Activated T-cell treated with anti-CD3 and anti-CD28 coated beads for 1 hour (primary cell): Measurements from ENCODE around the gene DDX55.
"Not testable (repeated sequence)": the region's sequence is repeated elsewhere in the genome, so short reads cannot be mapped to it uniquely, and the experiment has no call there.

Experiments used
- DNase-seq: peaks from one replicate; pipeline ENCODE4 v3.0.0-alpha.2; 2020; ENCODE audit warnings: low read depth

The DDX55 gene, protein sequence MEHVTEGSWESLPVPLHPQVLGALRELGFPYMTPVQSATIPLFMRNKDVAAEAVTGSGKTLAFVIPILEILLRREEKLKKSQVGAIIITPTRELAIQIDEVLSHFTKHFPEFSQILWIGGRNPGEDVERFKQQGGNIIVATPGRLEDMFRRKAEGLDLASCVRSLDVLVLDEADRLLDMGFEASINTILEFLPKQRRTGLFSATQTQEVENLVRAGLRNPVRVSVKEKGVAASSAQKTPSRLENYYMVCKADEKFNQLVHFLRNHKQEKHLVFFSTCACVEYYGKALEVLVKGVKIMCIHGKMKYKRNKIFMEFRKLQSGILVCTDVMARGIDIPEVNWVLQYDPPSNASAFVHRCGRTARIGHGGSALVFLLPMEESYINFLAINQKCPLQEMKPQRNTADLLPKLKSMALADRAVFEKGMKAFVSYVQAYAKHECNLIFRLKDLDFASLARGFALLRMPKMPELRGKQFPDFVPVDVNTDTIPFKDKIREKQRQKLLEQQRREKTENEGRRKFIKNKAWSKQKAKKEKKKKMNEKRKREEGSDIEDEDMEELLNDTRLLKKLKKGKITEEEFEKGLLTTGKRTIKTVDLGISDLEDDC

DNA sequence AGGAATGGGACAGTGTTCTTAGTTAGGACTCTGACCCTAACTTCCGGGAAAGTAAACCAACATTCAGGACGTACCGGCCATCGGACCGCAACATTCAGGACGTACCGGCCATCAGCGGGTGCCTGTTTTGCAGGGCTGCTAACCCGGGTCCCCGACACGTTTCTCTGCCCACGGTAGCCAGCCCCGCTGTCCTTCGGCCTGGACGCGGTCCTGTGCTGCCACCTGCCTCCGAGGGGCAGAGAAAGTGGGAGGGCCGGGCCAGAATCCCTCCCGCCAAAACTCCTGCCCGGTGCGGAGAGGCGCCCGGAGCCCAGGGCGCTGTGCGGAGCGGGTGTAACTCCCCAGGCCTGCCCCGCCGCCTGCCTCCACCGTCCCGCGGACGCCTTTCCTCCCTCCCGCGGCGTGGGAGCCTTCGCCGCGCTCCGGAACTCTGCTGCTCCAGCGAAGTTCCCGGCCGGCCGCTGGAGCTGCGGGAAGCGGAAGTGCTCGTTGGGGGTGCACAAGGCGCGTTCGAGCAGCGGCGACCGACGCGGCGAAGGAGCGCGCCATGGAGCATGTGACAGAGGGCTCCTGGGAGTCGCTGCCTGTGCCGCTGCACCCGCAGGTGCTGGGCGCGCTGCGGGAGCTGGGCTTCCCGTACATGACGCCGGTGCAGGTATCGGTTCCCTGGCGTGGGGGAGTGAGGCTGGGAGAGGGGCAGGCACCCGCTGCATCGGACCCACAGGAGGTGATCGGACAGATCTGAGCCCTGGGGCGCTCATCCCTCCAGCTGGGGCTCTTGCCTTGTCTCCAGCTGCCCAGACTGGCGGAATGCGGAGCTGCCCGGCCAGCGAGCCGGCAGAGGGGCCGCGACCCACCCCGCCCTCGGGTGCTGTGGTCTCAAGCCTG is at the start of gene DDX55:
Gene DDX55 (plus strand): TSS at position 498 of the 888 bp plus-strand sequence. CDS start 50 bp downstream, at position 548.
- DNase-seq = peak; percentile 71

DNA sequence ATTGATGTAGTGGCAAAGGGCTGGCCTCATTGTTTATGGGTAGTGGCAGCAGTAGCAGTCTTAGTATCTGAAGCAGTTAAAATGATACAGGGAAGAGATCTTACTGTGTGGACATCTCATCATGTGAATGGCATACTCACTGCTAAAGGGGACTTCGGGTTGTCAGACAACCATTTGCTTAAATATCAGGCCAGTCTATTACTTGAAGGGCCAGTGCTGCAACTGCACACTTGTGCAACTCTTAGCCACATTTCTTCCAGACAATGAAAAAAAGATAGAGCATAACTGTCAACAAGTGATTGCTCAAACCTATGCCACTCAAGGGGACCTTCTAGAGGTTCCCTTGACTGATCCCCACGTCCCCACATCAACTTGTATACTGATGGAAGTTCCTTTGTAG is 47.8 kb upstream of the DDX55 start:
- not testable (repeated sequence) for DNase-seq

DNA sequence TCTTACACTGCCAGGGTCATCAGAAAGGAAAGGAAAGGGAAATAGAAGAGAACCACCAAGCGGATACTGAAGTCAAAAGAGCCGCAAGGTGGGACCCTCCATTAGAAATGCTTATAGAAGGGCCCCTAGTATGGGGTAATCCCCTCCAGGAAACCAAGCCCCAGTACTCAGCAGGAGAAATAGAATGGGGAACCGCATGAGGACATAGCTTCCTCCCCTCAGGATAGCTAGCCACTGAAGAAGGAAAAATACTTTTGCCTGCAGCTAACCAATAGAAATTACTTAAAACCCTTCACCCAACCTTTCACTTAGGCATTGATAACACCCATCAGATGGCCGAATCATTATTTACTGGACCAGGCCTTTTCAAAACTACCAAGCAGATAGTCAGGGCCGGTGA is 47.1 kb upstream of the DDX55 start:
- not testable (repeated sequence) for DNase-seq

DNA sequence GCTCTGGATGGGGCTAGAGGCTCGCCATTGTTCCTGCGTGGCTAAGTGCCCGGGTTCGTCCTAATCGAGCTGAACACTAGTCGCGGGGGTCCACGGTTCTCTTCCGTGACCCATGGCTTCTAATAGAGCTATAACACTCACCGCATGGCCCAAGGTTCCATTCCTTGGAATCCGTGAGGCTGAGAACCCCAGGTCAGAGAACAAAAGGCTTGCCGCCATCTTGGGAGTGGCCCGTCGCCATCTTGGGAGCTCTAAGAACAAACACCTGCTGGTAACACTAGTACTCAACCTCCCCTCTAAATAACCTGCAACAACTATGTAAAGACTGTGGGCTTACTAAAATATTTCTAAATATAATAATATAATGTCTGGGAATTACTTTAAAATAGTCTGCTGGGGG is 43.4 kb upstream of the DDX55 start:
- not testable (repeated sequence) for DNase-seq

DNA sequence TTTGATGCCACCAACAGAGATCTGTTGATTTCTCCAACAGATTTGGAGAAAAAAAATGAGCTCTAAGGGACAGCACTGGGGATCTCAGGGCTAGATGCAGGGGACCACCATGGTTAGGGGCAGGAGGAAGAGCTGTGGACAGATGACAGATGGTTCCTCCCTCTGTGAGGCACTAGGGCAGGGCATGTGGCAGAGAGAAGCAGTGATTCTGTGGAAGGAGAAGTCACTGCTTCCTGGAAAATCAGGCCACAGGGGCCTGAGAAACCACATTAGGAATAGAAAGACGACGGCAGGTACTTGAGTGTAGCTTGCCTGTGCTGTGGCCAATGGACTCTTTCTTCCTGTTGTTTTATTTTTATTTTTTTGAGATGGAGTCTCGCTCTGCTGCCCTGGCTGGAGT is 42.4 kb upstream of the DDX55 start:
- DNase-seq = no peak

DNA sequence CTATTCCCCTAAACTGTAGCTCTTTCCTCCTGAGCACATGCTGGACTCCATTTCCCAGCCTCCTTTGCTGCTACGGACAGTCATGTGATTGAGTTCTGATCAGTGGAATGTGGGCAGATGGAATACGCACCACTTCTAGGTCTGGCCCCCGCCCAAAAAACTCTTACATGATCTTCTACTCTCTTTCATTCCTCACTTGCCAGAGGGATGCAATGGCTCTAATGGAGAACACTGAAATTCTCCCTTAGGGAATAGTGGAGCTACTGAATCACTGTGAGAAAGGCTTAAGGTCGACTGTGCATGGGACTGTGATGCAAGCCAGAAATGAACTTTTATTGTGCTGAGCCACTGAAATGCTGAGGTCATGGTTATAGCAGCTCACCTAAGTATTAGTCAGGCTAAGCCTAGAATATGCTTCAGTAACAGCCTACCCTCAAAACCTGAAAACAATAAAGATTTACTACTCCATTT is 30.5 kb upstream of the DDX55 start:
- DNase-seq = no peak

DNA sequence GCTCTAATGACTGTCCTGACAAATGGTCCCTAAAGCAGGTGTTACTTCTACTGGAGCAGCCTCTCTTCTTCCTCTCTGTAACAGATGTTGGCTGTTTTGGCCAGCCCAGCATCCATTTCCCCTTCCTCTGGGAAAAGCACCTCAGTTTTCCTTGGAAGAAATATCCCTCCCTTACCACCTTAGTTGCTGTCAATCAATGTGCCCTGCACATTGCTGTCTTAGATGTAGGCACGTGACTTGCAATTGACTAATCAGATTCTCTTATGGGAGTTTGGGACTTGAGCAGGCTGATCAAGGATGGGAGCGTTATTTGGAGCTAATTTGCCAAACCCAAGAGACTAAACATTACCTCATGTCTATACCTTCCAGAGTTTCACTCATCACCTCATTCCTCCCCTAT is 29.5 kb upstream of the DDX55 start:
- DNase-seq = no peak

DNA sequence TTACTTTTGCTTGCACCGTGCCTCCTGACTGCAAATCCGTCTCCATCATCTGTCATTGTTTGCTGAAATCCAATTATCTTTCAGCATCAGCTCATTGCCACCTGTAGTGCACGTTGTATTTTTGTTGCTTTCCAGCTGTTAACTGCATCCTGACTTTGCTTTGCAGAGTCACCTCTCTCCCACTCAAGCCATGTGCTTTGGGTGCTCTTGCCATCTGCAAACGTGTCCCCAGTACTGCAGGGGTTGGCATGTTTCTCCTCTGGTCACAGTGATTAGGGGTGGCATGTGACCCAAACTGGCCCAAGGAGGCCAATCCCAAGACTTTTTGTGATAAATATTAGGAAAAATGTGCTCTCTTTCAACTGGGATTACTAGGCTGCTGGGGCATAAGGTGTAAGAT is 28.0 kb upstream of the DDX55 start:
- no peak for DNase-seq

DNA sequence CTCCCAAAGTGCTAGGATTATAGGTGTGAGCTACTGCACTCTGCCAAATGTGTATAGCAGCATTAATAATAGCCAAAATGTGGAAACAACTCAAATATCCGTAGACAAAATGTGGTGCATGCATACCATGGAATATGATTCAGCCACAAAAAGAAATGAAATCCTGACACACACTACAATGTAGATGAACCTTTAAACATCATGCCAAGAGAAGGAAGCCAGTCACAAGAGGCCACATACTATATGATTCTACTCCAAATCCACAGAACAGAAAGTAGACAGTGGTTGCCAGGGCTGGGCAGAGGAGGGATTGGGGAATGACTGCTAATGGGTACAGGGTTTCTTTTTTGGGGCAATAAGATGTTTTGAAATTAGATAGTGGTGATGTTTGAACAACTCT is 25.3 kb upstream of the DDX55 start:
- DNase-seq = no peak

DNA sequence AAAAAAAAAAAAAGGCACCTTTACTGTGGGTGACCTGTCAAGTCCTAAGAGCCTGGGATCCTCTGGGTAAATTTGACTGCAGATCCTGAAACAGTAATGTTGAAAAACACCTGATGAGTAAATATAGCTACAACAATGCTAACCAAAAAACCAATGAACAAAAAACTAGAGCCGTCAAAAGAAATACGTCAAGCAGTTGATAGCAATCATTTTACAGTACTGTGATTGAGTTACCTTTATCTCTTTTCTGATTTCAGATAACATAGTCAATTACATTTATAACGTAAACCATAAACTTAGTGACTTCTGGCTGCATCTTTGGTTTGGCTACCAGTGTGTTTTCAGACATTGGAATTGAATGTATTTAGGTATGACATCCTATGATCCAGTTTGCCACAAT is 23.7 kb upstream of the DDX55 start:
- DNase-seq = no peak

DNA sequence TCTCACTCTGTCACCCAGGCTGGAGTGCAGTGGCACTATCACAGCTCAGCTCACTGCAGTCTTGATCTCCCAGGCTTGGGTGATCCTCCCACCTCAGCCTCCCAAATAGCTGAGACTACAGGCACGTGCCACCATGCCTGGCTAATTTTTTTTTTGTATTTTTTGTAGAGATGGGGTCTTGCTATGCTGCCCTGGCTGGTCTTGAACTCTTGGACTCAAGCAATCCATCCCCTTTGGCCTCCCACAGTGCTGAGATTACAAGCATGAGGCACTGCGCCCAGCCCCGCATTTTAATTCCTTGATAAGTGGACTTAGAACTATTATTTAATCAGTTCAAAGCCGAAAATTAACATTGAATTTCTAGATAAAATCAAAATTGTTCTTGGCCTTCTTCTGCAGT is 23.1 kb upstream of the DDX55 start:
- DNase-seq = not testable (repeated sequence)

DNA sequence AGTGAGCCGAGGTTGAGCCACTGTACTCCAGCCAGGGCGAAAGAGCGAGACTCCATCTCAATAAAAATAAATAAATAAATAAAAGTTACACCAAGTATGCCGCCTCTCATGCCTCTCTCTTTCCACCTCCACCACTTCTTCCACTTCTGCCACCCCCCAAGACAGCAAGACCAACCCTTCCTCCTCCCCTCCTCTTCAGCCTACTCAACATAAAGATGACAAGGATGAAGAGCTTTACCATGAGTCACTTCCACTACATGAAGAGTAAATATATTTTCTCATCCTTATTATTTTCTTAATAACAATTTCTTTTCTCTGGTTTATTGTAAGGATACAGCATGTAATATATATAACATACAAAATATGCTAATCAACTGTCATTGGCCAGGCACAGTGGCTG is 21.1 kb upstream of the DDX55 start:
- DNase-seq = no peak

DNA sequence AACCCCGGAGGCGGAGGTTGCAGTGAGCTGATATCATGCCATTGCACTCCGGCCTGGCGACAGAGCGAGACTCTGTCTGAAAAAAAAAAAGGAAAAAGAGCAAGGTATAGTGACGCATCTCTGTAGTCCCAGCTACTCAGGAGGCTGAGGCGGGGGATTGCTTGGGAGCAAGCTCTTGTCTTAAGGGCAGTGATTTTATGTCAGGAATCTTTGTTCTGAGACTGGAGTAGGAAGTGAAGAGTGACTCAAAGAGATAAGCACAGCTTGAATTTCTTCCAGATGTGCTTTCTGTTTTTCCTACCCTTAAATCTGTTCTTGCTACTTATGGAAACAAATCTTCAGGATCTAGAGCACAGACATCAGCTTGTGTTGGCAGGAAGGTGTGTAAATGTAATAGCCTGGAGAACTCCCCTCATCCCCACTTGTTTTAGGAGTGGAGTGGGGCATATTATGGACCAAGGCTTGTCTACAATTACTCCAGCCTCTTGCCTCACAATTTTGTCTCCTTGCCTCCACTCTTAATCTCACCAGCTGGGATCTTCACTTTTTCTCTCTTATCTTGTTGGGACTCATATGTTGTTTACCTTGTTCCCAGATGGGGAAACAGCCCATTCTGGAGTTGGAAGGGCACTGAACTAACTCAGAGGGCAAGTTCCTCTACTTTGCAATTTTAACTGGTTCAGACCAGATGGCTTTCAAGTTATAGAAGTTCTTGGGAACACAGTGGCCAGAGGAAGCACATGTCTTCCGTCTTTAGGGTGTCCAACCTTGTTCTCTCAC is 10.0 kb upstream of the DDX55 start:
- no peak for DNase-seq

DNA sequence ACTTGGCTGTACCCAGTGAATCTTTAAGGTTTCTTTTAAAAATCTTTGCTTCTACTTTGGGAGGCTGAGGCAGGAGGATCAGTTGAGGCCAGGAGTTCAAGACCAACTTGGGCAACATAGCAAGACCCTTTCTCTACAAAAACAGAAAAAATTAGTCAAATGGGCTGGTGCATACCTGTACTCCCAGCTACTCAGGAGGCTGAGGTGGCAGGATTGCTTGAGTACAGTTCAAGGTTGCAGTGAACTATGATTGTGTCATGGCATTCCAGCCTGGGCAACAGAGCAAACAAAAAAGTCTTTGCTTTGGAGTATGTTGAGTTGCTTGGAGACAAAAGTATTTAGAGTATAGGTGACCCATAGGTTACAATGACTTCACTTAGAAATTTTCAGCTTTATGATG is 6.2 kb upstream of the DDX55 start:
- no peak for DNase-seq

DNA sequence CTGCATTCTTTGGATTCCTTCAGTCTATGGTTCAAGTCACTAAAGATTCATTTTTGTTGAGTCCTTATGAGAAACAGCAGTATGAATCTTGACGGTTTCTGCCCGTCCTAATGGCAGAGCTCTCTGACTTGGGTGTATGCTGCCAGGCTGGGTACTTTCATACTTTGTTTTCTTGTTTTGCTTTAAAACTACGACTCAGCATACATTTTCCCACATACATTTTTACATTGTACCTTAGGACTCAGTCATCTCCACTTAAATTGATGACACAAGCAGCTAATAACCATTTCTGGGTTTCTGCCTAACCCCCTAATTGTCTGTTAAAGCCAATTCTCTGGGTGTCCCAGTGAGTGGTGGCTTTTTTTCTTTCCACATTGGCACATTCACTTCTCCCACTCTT is 4.8 kb upstream of the DDX55 start:
- DNase-seq = no peak

DNA sequence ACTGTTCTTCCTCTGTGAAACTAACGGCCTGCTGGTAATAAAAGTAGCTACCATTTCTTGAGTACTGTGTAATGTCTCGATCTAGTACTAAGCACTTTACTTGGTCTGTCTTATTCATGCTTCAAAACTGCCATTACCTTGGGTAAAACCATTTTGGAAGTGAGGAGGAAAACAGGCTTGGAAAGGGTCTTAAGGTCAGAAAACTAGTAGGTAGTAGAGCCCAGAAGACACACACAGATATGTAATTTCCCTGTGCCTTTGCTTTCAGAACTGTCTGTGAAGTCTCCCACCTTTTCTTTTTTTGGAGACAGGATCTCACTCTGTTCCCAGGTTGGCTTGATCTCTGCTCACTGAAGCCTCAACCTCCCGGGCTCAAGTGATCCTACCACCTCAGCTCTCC is 3.4 kb upstream of the DDX55 start:
- DNase-seq = no peak

DNA sequence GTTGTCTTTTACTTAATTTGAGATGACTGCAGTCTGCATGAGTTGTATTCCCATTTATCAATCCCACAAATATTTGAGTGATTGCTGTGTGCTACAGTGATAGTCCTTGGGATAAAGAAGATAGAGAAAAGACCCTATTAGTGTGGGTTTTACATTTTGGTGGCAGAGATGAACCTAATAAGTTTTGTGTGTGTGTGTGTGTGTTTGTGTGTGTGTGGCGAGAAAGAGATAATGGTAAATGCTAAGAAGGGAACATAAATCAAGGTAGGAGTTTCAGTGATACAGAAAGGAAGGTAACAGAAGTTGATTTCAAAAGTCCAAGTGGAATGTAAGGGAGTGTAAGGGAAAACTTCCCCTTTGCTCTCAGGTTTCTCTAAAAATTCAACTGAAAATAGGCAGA is 2.6 kb upstream of the DDX55 start:
- no peak for DNase-seq

DNA sequence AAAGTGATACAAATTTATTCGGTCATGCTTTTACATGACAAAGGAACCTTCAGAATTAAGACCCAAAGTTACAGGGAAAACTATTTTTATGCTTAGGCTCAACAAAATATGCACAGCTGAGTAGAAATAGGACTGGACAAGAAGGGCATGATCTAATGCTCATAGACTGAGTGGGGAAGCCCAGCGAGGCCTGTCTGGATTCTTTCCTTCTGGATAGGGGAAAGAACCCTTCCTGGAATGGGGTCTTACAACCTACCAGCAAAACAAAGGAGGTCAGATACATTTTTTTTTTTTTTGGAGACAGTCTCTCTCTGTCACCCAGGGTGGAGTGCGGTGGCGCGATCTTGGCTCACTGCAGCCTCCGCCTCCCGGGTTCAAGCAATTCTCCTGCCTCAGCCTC is 2.2 kb upstream of the DDX55 start:
- DNase-seq = no peak

DNA sequence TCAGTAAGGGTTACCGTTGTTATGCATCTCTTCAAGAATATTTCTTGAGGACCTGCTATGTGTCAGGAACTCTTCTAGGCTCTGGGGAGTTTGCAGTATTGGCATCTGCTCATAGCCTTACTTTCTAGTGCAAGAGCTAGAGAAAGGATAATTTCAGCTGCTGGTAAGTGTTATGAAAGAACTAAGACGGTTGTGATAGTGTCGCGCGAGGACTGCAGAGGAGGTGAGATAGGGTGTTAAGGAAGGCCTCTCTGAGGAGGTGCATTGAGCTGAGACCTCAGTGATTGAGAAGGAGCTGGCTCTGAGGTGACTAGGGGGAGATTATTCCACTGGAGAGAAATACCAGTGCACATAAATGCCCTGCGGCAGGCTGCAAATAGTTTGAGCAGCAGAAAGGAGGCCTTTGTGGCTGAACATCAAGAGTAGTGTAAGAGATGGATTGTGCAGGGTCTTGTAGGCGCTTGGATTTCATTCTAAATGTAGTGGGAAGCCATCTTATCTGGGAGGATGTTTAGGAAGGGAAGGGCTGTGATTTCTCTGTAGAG is 824 bp downstream of the DDX55 start:
- no peak for DNase-seq

DNA sequence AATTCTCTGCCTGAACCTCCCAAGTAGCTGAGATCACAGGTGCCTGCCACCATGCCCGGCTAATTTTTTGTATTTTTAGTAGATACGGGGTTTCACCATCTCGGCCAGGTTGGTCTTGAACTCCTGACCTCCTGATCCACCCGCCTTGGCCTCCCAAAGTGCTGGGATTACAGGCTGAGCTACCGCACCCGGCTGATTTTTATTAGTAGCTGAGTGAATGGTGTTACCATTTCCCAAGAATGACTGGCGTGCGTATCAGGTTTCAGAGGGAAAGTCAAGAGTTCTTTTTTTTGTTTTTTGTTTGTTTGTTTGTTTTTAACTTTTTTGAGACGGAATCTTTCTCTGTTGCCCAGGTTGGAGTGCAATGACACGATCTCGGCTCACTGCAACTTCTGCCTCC is 1.6 kb downstream of the DDX55 start:
- DNase-seq = not testable (repeated sequence)

DNA sequence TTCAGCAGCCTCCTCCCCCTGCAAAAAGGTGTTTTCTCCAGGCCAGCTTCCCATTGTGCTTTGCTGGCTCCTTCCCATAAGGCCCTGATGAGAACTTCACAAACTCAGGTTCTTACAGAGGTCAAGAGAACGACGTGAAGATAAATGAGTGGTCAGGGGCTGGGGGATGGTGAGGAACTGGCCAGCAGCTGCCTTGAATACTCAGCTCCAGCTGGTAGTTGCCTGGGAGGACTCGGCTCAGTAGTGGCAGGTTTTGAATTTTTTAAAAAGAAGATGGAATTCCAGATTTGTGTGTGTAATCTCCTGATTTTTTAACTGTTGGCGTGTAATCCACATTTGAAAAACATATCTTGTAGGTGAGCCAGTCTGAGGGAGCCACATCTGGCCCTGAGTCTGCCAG is 5.9 kb downstream of the DDX55 start:
- no peak for DNase-seq

DNA sequence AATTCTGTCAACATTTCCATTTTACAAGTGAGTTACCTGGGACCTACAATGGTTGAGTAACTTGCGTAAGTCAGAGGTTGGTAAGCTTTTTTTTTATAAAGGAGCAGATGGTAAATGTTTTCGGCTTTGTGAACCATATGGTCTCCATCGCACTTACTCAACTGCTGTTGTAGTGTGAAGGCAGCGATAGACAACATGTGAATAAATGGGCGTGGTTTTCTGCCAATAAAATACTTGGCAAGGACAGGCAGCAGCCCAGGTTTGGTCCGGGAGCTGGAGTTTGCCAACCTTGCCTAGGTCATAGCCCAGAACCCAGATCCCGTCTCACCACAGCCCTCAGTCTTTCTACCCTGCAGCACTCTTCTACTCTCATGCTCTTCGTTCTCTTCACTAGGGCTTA is 6.3 kb downstream of the DDX55 start:
- no peak for DNase-seq
